Measurements from ENCODE around the gene KCNN3. TPM values are rescaled to one million over a fixed set of nuclear protein-coding genes. Genes with fewer than 3 reads are reported as not detected.

Gene KCNN3
- total RNA-seq, 1 experiment from 2014 or later, result 0.03 TPM

DNA sequence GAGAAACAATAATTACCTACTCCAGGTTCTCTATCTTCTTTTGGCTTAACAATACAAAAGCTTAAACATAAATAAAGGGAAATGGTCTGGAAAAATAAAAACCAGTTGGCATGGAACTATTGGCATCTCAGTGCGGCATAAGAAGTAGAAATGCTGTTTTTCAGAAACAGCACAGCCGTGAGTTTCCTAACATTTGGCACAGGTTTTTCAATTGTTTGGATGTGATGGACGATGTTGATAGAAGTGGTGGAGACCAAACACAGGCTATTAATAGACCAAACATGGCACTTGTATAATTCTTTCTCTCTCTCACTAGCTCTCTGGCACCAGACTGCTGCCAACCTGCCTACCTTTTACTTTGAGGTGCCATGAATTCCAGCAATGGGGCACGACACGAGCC lies 36.2 kb downstream of the KCNN3 start:
- DNase-seq (ENCODE audit: low read depth, low spot score), result no peak
- in situ Hi-C loops (cut with HindIII; ENCODE audit: low pct_unique_long_range_greater_than_20kb, low sequenced_read_pairs), result no loop called here

DNA sequence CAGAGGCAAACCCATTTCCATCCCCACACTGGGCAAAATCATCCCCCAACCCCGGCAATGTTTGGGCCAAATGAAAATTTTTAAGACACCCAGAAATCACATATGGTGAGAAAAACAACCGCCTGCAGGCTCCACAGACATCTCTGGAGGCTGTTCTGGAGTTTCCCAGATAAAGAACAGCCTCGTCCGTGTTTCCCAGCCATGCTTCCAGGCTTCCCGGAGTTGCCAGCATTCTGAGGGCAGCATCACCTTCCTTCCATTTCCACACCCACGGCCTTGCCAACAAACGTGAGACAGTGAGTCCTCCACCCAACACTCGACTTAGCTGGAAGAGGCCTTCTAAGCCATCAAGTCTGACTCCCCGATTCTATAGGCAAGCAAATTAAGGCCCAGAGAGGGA lies 36.9 kb downstream of the KCNN3 start:
- no peak for DNase-seq (ENCODE audit: low read depth, low spot score)
- in situ Hi-C loops (cut with HindIII; ENCODE audit: low pct_unique_long_range_greater_than_20kb, low sequenced_read_pairs), result no loop called here

DNA sequence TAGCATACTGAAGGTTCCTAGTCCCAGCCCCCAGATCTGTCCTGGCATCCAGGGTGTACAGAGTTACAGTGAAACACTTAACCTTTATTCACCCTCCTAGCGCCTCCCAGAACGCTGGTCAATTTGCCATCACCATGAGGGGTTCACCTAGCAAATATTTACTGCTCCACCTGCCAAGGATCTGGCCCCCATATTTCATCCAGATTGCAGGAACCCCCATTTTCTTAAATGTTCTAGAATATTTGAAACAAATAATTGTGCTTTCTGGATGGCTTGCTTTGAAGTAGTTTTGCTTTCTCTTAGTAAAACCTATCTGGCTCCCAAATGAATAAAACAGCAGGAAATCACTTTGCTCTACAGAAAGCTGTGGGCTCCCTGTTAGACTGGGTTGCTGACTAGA lies 37.7 kb downstream of the KCNN3 start:
- in situ Hi-C loops (cut with HindIII; ENCODE audit: low pct_unique_long_range_greater_than_20kb, low sequenced_read_pairs), result no loop called here

DNA sequence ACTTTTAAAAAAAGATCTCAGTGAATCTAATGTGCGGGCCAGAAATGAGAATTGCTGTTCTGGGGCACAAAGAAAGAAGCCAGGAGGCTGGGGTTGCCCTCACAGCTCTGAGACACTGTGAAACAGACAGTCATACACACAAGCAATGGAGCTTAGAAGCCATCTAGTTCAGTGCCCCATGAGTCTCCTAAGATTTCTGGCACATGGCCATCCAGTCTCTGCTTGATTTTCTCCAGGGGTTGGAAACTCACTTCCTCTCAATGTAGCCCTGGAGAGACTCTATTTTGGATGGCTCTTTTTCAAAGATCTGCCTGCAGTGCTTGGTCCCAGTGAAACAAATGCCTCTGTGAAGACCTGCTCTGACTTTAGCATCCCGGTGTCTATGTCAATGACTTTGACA lies 38.6 kb downstream of the KCNN3 start:
- in situ Hi-C loops (cut with HindIII; ENCODE audit: low pct_unique_long_range_greater_than_20kb, low sequenced_read_pairs), result no loop called here
- no peak for DNase-seq (ENCODE audit: low read depth, low spot score)

More for the DNA sequence above, 37.7 kb downstream of the KCNN3 start:
- DNase-seq (ENCODE audit: low read depth, low spot score), result no peak

DNA sequence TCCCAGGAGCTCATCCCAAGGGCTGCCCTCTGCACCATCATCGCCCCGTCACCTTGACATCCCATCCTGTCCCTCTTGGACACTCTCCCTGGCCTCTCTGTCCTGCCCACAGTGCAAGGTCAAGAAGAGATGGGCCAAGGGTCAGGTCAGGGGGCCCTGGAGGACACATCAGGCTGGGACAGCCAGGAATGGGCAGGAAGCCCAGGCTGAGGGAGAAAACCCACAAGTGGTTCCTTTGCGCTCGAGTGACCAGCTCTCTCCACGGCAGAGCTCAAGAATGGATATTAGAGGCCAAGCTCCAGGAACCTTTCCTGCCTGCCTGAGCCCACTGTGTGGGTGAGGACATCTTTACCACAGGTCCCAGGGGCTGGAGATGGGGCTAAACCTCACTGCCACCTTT lies 41.0 kb downstream of the KCNN3 start:
- in situ Hi-C loops (cut with HindIII; ENCODE audit: low pct_unique_long_range_greater_than_20kb, low sequenced_read_pairs), result loop anchor here (10.0 kb wide), 1 partner anchor 86 kb away; no protein-coding TSS in a partner anchor

DNA sequence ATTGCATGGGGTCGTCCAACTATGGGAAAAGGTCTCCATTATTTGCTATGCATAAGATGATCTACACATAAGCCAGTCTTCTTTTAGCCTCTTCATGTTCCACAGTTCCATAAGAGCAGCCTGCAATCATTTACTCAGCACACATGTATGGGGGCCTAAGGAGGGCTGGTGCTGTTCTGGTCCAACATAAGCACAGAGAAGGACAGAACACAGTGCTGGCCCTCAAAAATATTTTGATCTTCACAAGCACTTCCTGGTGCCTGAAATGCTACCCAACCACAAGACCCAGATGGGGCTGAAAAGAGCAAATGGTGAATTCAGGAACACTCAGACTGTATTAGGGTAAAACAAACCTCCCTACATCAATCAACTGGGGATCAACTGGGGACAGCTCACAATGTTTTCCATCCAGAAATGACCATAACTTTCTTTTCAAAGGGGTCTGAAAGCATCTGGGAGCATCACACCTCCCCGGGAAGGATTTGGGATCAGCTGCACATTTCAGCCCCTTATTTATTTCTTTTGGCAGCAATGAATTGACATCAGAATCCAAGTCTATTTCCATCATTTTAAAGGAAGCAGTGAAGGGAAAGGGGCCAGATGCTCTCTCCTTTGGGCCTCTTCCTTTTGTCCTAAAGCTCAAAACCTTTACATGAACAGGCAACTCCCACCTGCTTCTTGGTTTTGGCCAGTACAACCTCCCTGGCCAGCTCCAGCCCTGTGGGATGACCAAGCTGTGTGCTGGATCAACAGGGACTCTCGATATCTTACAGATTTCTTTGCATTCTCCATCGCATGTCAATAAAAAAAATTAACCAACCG lies 45.7 kb downstream of the KCNN3 start:
- in situ Hi-C loops (cut with HindIII; ENCODE audit: low pct_unique_long_range_greater_than_20kb, low sequenced_read_pairs), result loop anchor here (10.0 kb wide), 1 partner anchor 90 kb away; no protein-coding TSS in a partner anchor
- DNase-seq (ENCODE audit: low read depth, low spot score), result no peak

More for the DNA sequence above, 41.0 kb downstream of the KCNN3 start:
- DNase-seq (ENCODE audit: low read depth, low spot score), result no peak

DNA sequence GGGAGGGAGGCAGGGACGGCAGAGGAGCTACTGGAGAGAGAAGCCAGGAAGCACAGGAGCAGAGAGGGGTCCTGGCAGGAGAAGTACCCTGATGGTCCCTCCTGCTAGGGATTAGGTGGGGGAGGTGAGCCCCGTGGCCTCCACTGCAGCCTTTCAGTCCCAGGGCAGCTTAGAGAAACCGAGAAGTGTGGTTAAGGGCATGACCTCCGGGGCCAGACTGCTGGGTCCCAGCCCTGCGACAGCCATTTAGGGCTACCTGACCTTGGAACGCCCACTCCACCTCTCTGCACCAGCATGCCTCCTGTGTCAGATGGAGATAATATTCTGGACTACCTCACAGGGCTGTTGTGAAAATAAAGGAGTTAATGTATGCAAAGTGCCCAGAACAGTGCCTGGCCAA lies 47.4 kb downstream of the KCNN3 start:
- no peak for DNase-seq (ENCODE audit: low read depth, low spot score)
- in situ Hi-C loops (cut with HindIII; ENCODE audit: low pct_unique_long_range_greater_than_20kb, low sequenced_read_pairs), result loop anchor here (10.0 kb wide), 1 partner anchor 92 kb away; no protein-coding TSS in a partner anchor

DNA sequence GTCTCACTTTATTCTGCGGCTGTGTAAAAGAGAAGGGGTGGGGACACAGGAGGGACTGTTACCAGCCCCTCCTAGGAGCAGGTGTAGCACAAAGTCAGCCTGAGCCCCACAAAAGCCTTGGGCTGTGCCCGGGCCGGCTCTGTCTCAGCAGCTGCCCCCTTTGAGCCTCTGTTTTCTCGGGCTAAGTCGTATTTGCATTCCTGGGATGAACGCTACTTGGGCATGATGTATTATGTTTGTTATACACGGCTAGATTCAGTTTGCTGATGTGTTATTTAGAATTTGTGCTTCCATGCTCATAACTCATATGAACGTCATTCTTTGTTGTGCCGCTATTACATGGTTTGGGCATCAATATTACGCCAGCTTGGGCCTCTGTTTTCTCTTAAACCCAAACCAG lies 47.8 kb downstream of the KCNN3 start:
- in situ Hi-C loops (cut with HindIII; ENCODE audit: low pct_unique_long_range_greater_than_20kb, low sequenced_read_pairs), result loop anchor here (10.0 kb wide), 1 partner anchor 93 kb away; no protein-coding TSS in a partner anchor
- no peak for DNase-seq (ENCODE audit: low read depth, low spot score)

DNA sequence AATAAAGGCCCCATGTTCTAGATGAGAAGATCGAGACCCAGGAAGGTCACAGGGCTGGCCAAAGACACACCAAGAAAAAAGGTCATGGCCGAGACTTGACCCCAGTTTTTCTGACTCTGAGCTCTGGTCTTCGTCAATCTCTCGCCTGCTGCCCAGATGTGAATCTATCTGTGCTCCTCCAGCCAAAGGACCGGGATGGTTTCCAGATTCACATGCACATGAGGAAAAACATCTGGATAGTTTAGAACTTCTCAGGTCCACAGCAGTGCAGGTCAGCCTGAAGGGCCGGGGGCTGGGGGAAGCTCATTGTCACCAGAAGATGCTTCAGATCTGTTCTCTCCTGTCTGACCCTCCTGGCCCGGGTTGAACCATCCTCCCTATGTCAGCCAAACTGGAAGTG lies 49.0 kb downstream of the KCNN3 start:
- no peak for DNase-seq (ENCODE audit: low read depth, low spot score)
- in situ Hi-C loops (cut with HindIII; ENCODE audit: low pct_unique_long_range_greater_than_20kb, low sequenced_read_pairs), result loop anchor here (10.0 kb wide), 1 partner anchor 94 kb away; no protein-coding TSS in a partner anchor

DNA sequence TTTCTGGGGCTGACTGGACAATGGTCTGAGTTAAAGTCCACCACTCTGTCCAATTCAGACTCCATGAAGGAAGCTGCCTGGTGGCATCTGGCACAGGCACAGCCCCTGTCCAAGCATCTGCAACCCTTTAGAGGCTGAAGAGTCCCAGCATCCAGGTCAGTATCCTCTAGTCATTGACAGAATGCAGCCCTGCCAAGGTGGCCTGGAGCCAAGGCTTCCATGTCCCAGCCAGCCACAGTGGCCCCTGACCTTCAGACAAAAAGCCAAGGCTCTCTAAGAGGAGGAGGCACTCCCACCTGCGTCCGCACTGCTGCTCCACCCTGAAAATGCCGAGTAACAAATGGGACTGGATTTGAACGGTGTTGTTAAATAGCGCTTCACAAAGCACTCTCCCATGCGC lies 49.4 kb downstream of the KCNN3 start:
- in situ Hi-C loops (cut with HindIII; ENCODE audit: low pct_unique_long_range_greater_than_20kb, low sequenced_read_pairs), result loop anchor here (10.0 kb wide), 1 partner anchor 94 kb away; no protein-coding TSS in a partner anchor
- DNase-seq (ENCODE audit: low read depth, low spot score), result no peak

DNA sequence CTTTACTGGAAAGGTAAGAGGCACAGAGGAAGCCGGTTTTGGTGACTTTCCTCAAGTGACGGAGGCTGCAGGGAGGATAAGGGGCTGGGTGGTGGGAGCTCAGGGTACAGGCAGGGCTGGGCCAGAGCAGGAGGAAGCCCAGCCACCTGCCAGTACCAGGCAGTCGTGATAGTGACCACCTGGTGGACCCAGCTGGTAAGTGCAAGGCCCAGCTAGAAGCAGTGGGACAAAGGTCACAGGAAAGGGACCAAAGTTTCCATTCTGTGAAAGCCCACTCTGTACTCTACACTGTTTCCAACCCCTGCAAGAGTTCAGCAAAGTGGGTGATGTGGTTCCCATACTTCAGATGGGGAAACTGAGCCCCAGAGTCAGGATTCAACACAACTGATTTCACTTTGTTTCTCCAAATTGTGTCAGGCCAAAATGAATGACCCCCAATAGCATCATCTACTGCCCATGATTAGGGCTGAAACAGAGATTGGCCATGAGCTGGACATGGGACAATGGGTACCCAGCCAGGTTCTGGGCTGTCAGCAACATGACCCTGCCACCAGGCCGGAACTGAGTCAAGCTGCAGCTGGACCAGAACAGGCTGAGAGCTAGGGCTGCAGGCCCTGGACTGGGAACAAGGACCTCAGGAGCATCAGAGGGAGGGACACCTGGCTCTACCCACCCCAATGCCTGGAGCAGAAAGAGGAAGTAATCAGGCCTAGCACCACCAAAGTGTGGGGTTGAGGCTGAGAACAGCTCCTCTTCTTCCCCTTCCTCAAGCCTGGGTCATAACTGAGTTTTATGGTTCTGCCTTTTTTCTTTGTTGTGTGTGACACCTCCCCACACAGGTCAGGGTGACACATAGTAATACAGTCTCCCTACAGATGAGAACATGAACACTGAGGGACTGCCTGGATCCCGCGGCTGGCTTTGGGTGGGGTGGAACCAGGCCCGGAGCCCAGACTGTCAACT lies 50.2 kb downstream of the KCNN3 start:
- in situ Hi-C loops (cut with HindIII; ENCODE audit: low pct_unique_long_range_greater_than_20kb, low sequenced_read_pairs), result loop anchor here (10.0 kb wide), 1 partner anchor 95 kb away; no protein-coding TSS in a partner anchor
- DNase-seq (ENCODE audit: low read depth, low spot score), result peak; percentile 62

DNA sequence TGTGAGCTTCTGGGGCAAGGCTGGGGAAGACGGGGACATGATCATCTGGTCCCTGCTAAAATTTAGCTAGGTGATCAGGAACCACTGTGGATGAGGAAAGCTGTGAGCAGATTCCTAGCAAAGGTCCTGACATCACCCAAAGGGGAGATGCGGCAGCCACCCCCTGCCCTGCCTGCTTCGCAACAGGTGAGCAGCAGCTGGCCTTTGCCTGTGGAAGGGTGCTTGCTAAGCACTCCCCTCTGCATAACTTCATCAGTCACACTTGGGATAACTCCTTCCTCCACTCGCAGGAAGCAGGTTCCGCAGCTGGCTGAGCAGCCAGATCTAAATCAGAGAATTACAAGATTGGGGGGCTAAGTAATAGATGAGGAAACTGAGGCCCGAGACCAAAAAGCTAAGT lies 51.2 kb downstream of the KCNN3 start:
- DNase-seq (ENCODE audit: low read depth, low spot score), result no peak
- in situ Hi-C loops (cut with HindIII; ENCODE audit: low pct_unique_long_range_greater_than_20kb, low sequenced_read_pairs), result no loop called here

DNA sequence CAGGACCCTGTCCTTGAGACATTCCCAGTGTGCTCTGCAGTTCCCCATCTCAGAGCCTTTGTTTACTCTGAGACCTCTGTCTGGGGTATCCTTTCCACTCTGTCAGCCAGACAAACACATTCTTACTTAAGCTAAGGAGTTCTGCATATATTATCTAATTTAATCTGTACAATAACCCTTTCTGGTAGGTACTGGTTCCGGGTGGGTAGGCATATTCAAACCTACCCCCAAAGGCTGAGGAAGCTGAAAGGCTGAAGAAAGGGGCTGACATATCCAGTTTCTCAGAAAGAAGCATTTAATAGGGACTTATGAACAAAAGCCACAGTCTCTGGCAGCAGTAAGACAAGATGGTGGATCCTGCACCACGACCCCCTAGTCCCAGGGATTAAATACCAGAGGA lies 53.1 kb downstream of the KCNN3 start:
- in situ Hi-C loops (cut with HindIII; ENCODE audit: low pct_unique_long_range_greater_than_20kb, low sequenced_read_pairs), result no loop called here
- DNase-seq (ENCODE audit: low read depth, low spot score), result no peak

DNA sequence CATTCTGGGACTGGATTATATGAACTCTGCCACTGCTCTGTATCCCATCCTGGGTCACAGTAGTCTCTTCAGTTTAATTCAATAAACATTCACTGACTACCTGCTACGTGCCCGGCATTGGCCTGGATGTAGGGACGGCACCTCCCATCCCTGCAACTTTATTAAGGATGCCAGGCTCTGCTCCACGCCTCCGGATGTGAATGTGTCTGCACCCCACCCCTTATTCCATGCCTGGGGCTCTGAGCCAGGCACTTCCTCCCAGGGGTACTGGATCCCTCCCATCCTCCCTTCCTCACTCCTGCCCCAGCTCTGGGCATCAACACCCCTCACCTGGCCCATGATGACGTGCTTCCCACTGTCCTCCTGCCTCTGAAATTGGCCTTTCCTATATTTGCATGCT lies 53.7 kb downstream of the KCNN3 start:
- in situ Hi-C loops (cut with HindIII; ENCODE audit: low pct_unique_long_range_greater_than_20kb, low sequenced_read_pairs), result no loop called here
- no peak for DNase-seq (ENCODE audit: low read depth, low spot score)

DNA sequence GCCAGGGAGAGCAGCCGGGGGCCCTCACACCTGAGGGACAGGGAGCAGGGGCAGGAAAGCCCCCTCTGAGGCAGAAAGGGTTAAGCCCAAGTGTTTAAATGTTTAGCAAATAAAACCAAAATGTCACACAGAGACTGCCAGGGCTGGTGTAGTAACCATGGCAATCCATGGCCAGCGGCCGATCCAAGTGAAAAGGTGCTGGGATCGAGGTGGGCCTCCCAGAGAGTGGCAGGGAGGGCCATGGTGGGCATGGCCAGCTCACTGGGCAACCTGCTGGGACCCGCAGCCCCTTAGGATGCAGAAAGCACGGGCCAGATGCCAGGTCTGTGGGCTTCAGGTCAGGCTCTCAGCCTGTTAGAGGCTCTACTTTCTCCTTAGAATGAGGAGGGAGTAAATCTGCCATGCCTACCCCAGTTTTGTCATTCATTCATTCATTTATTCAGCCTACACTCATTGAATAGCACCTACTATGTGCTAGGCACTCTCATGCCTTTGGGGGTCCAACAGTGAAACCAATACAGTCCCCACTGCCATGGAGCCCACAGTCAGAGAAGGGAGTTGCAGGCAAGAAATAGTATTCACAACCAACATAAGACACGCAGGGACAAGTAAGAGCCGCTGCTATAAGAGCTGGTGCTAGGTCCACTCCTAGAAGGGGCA lies 56.1 kb downstream of the KCNN3 start:
- in situ Hi-C loops (cut with HindIII; ENCODE audit: low pct_unique_long_range_greater_than_20kb, low sequenced_read_pairs), result no loop called here

DNA sequence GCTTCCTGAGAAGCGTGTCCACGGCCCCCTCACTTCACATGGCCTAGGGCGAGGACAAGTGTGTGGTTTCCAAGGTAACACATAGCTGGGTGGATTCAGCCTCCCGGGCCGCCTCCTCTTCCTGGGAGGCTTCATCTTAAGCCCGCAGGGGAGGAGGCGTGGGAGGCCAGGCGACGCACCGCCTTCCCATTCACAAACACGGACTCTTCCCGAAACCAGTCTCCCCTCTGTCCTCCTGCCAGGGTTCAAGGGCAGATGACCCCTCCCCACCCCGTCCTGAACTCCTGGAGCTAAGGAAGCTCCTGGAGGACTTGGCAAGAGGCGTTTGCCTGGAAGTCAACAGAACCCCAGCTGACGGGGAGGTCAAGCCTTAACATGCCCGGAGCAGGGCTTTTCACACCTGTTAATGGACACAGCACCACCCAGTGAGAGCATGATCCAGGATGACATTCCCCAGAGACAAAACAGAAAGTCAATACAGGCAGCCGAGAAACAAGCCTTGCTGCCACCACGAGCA lies 56.7 kb downstream of the KCNN3 start:
- no peak for DNase-seq (ENCODE audit: low read depth, low spot score)
- in situ Hi-C loops (cut with HindIII; ENCODE audit: low pct_unique_long_range_greater_than_20kb, low sequenced_read_pairs), result no loop called here

More for the DNA sequence above, 56.1 kb downstream of the KCNN3 start:
- no peak for DNase-seq (ENCODE audit: low read depth, low spot score)

DNA sequence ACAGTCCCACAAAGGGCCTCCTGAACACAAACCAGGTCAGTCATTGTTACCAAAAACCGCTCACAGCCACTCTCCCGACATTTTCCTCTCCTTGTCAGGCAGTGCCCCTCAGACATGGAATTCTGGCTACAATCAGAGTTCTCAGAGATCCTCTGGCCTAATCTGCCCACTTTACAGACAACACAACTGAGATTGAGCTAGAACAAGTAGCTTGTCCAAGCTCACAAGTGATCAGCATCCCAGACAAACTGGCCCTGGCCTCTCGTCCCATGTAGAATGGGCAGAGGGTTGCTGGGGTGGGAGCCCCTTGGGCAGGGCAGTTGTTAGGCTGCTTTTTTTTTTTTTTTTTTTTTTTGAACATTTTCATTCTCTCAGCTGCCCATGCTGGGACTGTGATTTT lies 57.2 kb downstream of the KCNN3 start:
- in situ Hi-C loops (cut with HindIII; ENCODE audit: low pct_unique_long_range_greater_than_20kb, low sequenced_read_pairs), result no loop called here
- DNase-seq (ENCODE audit: low read depth, low spot score), result no peak
